GM19099 (cell line): ENCODE data around the gene CCDC27.

Experiments
- POLR2A ChIP-seq: IDR thresholded peaks from 3 replicates; pipeline ENCODE4 v1.6.1; 2011; ENCODE audit warnings: low read depth; ENCODE audit not compliant: insufficient read length; ENCODE audit errors: extremely low read depth

Gene CCDC27

DNA sequence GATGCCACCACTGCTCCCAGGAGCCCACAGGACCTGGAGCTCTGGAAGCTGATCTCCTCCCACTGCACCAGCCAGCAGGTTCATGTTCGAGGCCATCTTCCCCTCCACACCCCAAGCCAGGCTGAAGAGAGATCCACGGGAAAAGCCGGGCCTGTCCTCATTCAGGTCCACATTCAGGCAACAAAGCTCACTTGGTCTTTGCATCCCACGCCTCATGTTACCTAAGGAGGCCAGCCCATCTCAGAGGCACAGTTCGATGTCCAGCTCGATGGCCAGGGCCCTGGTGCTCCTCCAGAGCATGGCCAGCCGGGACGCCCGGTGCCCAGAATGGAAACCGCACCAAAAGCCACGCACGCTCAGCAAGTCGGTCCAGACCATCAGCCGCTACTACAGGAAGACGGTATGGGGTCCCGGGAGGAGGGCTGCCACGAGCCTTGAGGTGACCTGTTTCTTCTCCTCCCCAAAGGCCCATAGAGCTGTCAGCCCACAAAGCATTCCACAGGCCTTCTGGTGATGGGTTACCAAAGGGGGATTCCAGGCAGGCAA, at the start of gene CCDC27:
TSS of gene CCDC27 (plus strand) at position 51 of the 546 bp plus-strand sequence. CDS start at position 83, 32 bp downstream.
- no peak for TF ChIP-seq POLR2A

DNA sequence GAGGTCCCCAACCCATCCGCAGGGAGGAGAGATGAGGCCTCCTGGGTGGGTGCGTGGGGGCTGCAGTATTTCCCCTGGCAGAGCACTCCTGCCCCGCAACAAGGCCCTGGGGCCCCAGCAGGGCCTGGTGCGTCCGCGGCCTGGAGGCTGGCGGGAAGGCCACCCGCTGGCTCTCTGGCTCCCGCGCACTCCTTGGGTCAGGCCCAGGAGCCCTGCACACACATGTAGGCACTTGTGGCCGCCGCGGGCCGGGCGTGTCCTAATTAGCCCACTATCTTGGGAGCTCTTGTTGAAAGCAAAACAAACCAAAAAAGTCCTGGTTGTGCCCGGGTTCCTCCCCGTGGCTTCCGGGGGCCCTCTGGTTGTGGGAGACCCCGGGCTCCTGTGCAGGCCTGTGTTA, 49.7 kb upstream of the CCDC27 start:
- TF ChIP-seq POLR2A: no peak

DNA sequence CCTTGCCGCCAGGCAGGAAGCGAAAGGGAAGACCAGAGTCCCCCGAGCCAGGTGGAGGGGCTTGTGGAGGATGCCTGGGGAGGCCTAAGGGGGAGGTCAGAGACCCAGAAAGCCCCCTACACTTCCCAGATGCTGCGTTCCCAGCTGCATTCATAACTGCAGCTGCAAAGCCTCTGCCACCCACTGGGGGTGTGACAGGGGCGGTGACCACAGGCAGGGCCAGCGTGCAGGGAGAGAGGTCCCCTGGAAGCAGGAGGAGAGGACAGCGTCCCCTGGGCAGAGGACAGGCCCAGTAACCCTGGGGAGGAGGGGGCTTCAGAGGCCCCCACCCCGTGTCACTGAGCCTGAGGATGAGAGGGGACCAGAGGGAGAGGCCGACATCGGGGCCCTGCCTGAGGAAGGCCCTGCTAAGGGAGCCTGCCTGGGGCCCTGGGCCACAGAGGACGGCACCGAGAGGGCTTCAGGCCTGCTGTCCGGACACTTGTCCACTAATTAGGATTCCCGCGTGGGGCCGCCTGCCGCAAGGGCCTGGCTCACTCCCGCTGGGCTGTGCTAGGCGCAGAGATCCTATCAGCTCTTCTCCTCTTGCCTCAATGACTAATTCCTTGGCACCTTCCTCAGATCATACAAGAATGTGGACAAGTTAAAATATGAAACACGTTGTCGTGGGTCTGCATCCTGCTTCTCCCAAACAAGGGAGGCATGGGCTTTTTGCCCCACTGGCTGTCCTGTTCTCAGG, 49.1 kb upstream of the CCDC27 start:
- no peak for TF ChIP-seq POLR2A

DNA sequence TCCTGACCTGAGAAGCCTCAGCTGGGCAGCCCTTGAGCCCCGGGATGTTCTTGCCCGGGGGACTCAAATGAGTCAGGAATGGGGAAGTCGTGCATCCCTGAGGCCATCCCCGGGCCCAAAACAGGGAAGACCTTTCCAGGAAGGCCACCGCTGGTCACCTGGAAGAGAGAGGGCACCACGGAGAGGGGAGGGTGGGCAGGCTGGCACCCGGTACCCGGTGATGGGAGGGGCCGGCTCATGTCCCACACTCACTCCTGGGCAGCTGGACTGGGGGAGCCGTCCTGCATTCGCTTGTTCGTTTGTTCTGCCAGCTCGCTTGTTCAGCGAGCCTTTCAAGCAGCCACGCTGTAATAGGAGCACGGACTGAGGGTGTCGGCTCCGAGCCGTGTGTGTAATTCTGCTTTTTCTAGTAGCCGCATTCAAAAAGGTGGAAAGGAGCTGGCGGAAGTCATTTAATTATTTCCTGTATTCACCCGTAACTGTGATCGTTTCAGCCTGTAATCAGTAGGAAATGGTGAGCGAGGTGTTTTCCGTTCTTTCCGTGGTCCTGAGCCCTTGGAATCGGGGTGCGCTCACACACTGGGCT, 48.4 kb upstream of the CCDC27 start:
- TF ChIP-seq POLR2A: no peak

DNA sequence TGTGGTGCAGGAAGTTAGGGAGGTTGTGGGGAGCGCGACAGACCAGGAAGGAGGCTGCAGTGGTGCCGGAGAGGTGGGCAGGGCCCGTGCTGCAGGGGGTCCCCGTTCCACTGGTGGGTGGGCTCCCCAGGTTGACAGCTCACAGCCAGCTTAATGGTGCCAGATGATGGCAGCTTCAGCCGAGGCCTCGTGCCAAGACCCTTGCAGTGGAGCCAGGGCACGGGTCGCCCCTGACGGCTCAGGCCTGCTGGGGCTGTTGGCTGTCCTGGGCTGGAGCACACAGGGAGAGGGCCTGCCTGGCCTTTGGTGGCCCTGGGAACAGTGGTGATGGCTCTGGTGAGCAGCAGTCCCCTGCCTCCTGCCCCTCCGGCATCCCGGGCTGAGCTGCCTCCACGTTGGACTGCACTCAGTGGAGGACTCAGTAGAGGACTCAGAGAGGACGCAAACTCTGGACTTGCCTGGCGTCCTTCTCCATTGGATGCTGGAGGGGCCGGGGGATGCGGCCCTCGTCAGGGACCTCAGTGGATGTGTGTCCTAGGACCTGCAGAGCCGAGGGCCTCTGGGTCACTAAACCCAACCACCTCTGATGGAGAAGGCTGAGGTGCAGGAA, 46.8 kb upstream of the CCDC27 start:
- TF ChIP-seq POLR2A: no peak

DNA sequence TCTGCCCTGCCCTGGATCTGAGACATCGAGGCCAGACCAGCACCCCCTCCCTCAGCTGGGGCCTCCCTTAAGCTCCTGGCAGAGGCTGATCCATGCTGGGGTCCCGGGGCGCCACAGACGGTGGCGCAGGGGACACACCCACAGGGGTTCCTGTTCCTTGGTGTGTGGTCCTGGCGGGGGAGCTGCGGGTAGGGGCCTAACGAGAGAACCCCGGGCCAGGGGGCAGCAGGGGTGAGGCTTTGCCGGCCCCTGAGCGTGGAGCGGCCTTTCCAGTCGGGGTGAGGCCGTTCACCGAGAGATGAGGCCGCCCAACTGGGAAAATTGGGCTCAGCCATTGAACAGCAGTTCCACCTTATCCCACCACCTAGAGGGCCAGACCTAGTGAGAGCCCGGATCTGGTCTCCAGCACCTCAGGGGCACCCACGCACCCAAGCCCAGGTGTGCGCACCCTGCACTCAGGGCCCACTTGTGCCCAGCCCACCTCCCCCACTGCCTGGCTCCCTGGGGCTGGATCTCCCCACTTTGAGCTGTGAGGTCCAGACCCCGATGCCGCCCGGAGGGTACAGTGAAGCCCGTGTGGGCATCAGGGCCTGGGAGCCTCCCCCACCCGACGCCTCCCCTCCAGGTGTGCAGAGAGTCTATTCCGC, 45.5 kb upstream of the CCDC27 start:
- no peak for TF ChIP-seq POLR2A

DNA sequence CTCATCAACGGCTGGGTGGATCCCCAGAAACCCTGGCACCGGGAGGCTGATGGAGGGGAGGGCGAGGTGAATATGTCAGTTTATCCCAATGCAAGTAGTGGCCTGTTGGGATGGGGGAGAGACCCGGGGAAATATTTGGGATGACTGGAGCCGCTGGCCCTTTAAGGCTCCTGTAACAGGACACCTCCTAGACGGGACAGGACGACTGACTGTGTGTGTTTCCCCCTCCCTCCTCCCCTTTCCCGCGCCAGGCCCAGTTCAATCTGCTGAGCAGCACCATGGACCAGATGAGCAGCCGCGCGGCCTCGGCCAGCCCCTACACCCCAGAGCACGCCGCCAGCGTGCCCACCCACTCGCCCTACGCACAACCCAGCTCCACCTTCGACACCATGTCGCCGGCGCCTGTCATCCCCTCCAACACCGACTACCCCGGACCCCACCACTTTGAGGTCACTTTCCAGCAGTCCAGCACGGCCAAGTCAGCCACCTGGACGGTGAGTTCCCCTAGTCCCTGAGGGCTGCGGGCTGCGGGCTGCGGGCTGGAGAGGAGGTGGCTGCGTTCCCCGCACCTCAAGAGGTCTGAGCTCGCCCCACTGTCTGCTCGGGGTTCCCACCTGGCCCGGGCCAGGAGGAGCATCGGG, 44.8 kb upstream of the CCDC27 start:
- TF ChIP-seq POLR2A: no peak

DNA sequence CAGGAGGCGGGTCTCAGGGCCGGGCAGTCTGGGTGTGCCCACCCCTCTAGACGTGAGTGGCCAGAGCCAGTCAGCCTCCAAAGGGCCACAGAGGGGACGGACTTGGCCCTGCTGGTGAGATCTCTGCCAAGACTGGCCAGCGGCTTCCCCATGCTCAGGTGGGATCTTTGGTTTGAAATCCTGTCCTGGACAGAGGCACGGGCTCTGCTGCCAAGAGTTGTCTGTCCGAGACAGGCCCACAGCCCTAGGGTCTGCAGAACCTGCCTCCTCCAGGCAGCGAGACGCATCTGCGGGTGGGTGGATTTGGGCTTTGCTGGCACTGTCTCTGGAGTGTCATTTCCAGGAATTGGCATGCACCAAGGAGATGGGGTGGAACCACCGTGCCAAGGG, 44.3 kb upstream of the CCDC27 start:
- TF ChIP-seq POLR2A: no peak

DNA sequence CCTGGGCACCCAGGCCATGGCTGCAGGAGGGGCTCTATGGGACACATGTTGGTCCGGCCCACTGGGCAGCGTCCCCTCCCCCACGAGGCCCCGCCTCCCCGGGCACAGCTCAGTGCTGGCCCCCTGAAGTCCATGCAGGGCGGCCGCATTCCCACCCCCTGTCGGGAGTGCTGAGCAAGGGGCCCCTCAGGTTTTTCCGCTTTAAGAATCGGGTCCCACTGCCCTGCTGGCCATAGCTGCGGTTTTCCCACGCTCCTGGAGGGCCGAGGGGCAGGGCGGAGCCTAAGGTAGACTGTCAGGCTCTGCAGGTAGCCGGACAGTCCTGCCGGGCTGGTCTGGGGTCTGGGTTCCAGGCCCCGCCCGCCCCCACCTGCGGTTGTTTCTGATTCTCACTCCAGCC, 43.5 kb upstream of the CCDC27 start:
- TF ChIP-seq POLR2A: no peak

DNA sequence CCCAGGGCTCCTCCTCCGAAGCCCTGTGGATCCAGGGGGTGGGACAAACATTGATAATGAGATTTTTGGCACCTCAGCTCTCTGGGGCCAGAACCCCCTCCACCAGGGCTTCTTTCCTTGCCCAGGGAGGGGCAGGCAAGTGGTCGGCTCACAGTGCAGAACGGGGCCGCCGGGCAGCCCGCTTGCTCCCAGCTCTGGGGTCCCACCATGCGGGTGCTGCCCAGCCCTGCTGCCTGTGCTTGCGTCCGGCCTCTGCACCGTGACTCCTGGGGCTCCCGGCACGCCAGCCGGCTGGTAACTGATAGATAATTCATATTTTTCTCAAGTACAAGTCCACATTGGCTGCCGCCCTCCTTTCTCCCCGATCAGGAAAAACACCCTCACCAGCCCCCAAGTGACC, 42.0 kb upstream of the CCDC27 start:
- TF ChIP-seq POLR2A: no peak

DNA sequence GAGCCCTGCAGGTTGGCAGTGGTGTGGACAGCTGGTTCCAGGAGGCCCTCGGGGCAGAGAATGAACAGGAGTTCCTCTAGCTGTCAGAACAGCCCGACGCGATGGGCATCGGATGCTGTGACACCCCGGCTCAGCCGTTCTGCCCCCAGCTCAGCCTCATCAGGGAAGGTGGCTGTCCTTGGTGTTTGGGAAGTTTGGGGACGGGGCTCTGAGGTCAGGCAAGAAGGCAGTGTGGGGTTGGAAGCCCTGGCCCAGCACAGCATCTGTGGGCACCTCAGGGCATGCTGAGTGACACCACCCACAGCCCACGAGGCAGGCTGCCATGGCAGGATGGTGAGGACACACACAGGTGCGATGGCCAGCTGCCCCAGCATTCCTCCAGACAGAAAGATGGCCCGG, 40.9 kb upstream of the CCDC27 start:
- TF ChIP-seq POLR2A: no peak

DNA sequence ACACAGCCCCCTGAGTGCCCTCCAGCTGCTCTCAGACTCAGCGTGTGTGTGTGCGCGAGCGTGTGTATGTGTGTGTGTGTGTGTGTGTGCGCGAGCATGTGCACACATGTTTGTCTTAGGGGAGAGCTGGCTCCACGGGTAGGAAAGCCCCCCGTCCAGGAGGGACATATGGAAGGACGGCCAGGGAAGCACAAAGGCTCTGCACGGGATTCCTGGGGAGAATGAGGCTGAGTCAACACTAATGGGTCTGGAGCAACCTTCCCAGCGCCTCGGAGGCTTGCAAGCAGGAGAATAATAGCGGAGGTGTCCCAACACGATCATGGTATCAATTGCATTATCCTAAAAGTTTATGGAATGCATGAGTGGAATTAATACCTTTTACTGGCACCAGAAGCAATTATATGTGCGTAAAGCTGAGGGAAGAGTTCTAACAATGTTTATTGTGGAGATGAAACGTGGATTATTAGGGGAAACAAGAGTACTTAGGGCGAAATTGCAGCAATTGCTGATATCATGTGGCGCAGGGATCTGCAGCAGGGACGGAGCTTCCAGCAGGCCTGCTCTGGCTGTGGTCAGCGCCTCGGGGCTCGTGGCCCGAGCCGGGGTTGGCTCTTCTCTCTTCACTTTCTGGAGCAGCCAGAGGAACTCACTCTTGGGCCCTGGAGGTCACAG, 40.3 kb upstream of the CCDC27 start:
- TF ChIP-seq POLR2A: no peak

DNA sequence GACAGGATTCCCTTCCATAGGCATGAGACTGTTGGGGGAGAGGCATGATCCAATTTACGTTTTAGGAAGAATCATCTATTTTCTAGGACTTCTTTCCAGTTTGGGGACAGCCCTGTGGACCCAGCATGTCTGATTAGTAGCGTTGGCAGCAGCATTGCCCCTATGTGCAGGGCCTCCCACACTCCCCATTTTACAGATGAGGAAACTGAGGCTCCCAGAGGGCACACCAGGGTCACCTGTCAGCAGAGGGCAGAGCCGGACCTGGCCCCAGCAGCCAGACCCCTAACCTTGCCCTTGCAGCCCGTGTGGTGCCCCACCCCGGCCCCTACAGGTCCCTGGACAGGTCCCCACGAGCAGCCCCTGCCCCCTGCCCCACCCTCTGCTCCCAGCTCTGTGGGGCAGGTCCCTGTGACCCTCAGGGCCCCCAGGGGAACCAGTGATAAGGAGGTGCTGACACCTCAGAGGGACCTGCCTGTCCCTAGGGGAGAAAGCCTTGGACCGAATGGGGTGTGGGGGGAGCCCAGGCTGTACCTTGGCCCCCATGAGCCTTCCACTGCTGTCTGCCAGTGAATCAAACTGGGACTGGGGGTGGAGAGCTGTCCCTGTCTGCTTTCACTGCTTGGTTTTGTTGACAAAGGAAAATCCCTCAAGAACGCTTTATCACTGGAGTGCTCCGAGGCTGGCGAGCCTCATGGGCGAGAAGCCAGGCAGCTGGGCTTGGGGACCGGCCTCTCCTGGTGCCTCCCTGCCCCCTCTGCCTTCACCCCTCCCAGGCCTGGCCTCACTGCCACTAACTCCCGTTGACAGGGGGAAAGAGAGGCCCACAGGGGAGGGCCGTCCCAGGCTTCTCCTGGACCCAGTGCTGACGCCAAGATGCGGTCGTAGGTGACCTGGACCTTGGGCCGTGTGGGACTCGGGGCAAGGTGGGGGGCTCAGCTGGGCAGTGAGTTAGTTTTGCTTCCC, 39.4 kb upstream of the CCDC27 start:
- no peak for TF ChIP-seq POLR2A
